LNCaP clone FGC (cell line): ENCODE data around the gene SCIN.

Experiments
- DNase-seq: peaks from one replicate; pipeline ENCODE4 v3.0.0-alpha.2; 2011; ENCODE audit warnings: low read depth
- H3K4me3 ChIP-seq: 2 replicates; pipeline ENCODE4 v1.5.1; 2011; ENCODE audit warnings: mild to moderate bottlenecking, low read depth, low read length, control low read depth
- TF ChIP-seq, protein P1 (sequence below): IDR thresholded peaks from 2 replicates; pipeline ENCODE4 v1.5.1; 2012; ENCODE audit warnings: mild to moderate bottlenecking; ENCODE audit not compliant: control insufficient read depth, insufficient read depth; ENCODE audit errors: extremely low read depth

The SCIN gene

DNA sequence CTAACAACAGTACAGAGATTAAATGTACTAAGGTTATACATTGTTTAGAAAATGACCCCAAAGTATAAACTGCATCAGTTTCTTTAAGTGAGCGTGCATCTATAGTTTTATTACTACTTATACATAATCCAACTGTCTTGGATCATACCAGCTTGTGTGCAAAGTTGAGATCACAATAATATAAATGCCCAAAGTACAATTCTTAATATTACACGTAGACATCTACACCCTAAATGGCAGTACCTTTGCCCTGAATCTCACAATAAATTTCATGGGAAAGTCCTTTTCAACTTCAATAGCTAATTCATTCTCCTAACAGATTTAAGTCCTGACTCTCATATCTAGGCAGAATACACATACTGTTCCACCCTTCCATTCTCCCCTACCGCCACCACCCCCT lies 11.8 kb downstream of the SCIN start:
- DNase-seq = no peak
- TF ChIP-seq, protein P1, sequence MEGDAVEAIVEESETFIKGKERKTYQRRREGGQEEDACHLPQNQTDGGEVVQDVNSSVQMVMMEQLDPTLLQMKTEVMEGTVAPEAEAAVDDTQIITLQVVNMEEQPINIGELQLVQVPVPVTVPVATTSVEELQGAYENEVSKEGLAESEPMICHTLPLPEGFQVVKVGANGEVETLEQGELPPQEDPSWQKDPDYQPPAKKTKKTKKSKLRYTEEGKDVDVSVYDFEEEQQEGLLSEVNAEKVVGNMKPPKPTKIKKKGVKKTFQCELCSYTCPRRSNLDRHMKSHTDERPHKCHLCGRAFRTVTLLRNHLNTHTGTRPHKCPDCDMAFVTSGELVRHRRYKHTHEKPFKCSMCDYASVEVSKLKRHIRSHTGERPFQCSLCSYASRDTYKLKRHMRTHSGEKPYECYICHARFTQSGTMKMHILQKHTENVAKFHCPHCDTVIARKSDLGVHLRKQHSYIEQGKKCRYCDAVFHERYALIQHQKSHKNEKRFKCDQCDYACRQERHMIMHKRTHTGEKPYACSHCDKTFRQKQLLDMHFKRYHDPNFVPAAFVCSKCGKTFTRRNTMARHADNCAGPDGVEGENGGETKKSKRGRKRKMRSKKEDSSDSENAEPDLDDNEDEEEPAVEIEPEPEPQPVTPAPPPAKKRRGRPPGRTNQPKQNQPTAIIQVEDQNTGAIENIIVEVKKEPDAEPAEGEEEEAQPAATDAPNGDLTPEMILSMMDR = no peak
- no peak overlapping the region for H3K4me3 ChIP-seq

DNA sequence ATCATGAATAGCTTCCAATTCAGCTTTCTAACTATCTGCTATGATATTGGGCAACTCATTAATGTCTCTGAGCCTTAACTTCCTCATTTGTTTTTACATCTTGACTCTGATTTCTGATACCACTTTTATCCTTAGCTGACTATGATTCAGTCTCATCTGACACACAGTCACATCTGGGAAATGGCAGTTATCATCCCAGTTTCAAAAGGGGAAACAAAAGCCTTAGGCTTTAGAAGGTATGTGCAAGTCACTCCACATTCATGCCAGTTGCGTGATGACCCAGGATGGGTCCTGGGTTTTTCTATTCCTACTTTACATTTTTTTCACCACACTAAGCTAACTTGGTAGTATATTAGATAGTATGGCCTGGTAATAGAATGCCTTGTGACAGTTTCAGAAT lies 12.7 kb downstream of the SCIN start:
- no peak overlapping the region for H3K4me3 ChIP-seq
- DNase-seq = no peak
- TF ChIP-seq, protein P1 = no peak

DNA sequence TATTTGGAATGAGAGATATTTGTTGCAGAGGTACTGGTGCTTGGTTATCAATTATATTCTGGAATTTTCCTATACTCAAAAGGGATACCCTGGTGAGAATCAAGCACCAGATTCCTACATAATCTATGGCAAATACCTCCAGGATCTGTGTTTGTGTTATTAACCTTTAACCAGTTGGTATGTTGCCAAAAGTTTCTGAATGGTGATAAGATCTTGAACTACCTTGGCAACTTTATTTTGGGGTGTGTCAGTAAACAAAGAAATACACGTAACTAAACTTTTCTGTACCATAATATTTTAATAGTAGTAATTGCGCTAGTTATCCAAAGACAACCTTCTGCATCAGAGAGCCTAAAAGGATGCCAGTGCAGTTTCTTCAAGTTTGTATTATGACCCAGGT lies 13.4 kb downstream of the SCIN start:
- peak; percentile 82 for DNase-seq
- TF ChIP-seq, protein P1 = no peak
- no peak overlapping the region for H3K4me3 ChIP-seq

DNA sequence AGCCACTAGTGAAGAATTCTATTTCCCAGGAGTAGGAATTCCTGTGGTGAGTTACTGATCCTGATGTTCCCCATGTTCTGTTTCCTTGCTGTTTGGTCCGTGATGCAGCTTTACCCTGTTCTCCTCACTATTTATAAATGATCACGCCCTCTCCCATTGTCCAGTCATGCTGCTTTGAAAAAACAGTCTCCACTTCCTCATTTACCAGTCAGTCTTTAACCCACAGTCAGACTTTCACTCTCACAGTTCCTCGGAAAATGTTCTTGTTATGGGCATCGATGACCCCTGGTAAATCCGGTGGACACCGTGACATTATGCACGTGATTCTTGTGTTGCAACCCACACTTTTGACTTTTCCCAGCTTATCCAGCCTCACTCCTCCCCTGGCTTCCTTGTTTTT lies 14.4 kb downstream of the SCIN start:
- no peak overlapping the region for H3K4me3 ChIP-seq
- TF ChIP-seq, protein P1 = no peak
- no peak for DNase-seq

DNA sequence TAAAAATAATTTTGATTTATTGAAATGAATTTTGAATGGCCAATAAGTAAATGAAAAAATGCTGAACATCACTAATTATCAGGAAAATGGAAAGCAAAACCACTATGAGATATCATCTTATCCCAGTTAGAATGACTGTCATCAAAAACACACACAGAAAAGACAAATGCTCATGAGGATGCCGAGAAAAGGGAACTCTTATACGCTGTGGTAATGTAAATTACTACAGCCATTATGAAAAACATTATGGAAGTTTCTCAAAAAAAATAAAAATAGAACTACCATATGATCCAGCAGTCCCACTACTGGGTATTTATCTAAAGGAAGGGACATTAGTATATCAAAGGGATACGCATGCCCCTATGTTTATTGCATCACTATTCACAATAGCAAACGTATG lies 15.8 kb downstream of the SCIN start:
- TF ChIP-seq, protein P1 = no peak
- H3K4me3 ChIP-seq = no peak overlapping the region
- no peak for DNase-seq

DNA sequence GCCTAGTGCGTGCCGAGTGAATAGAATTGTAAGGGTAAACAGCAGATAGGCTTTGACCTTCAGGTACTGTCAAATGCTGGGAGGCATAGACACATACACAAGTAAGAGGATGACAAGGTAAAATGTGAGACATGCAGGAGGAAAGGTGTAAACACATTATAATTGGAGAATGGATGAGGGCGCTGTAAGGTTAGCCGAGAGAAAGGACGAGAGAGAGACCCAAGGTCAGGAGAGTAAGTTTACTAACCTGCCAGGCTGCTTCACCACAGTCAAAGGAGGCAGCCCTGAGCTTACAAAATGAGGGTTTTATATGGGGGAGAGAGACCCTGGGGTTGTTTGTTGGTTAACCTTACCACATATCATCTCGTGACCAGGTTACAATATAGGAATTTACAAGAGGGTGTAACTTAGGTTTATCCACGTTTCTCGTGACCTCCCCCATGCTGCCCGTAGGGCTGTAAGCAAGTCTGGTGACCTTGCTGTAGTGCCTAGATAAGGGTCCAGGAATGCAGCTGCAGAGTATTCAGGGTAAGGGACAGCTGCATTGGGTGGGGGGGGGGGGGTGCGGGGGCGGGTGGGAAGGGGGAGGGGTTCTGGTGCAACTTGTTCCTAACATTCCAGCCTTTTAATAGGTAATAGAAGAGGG lies 17.9 kb downstream of the SCIN start:
- DNase-seq = no peak
- no peak overlapping the region for H3K4me3 ChIP-seq
- TF ChIP-seq, protein P1 = no peak

DNA sequence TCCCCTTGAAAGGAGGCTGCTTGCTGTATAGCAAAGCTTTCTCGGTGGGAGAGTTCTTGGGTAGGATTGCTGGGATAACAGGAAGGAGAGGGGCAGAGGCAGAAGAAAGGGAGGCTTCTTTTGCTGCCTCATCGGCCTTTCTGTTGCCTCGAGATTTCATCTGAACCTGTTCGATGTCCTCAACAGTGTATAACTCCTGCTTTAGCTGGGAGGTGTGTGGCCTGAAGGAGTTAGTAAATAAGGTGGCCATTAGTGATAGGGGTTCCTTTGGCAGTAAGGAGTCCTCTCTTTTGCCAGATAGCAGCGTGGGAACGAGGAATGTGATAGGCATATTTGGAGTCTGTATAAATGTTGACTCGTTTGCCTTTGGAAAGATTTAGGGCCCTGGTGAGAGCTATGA lies 20.0 kb downstream of the SCIN start:
- TF ChIP-seq, protein P1 = no peak
- H3K4me3 ChIP-seq = no peak overlapping the region
- DNase-seq = no peak
